Adrenal gland (tissue), 5 donors: ENCODE data around the gene IRX2.

ENCODE experiments used
- CTCF ChIP-seq, 6 experiments: fragments of 450-650 bp in 4 of 6; fragments of 200-600 bp in 2 of 6; sonication (generic) in 1 of 6; IDR thresholded peaks; 1 replicate in 5 of 6; 2 replicates in 1 of 6; pipeline versions ENCODE4 v1.5.1 to v1.8.0; 2016 to 2021; ENCODE audit warnings: antibody characterized with exemption in 6 of 6, mild to moderate bottlenecking in 2 of 6, moderate library complexity in 1 of 6
- POLR2A ChIP-seq, 2 donors: fragments of 450-650 bp; IDR thresholded peaks; one replicate each; pipeline ENCODE4 v1.6.1; 2017; ENCODE audit warnings: antibody characterized with exemption in 2 of 2, mild to moderate bottlenecking in 2 of 2, moderate library complexity in 1 of 2
- donor health status: DM: no; HTN: no; CAD: no.

GRCh38 chr5:2754581-2755075 lies 3.2 kb upstream of the IRX2 start:
- TF ChIP-seq CTCF (IDR thresholded peaks at IDR 0.05) = no peak
- TF ChIP-seq POLR2A (IDR thresholded peaks at IDR 0.05) = no peak
